H1 (cell line): ENCODE data around the gene EGFLAM. TPM values are rescaled to one million over a fixed set of nuclear protein-coding genes. Genes with fewer than 3 reads are reported as not detected.

ENCODE experiments used
- CBX8 ChIP-seq: fragments of 300-800, 300-1000 bp; sonication (generic); IDR thresholded peaks from 2 replicates; pipeline ENCODE4 v1.7.1; 2016; ENCODE audit warnings: low read depth, low read length, borderline replicate concordance
- SAP30 ChIP-seq: fragments of 300-600 bp; sonication (generic); IDR thresholded peaks from 2 replicates; pipeline ENCODE4 v1.7.1; 2012; ENCODE audit warnings: low read length, moderate library complexity, mild to moderate bottlenecking, inconsistent platforms; ENCODE audit not compliant: insufficient read depth, insufficient replicate concordance
- ZNF274 ChIP-seq: IDR thresholded peaks from 2 replicates; pipeline ENCODE4 v1.7.0; 2012; ENCODE audit warnings: low read length, borderline replicate concordance; ENCODE audit errors: extremely low read depth
- polyA plus RNA-seq, 7 experiments: library from polyadenylated mRNA; depleted of rRNA in 3 of 7; stranded (reverse) in 5 of 7; unstranded in 2 of 7; fragments of >200 nt in 5 of 7; fragments of 200-250 nt in 2 of 7; gene quantifications; 1 replicate in 5 of 7; 2 replicates in 1 of 7; 4 replicates in 1 of 7; pipeline versions ENCODE4 v1.2.1 to v1.2.3, GENCODE V29; 2011 to 2013; ENCODE audit warnings: missing spikeins in 2 of 7, mixed read lengths in 2 of 7
- total RNA-seq: library from RNA; stranded (reverse); fragmentation: NEBNext Ultra II Directional; extraction: Animal tissue kit (Norgen Biotek cat#: 25700); gene quantifications from 2 replicates; pipeline ENCODE4 v1.2.1, GENCODE V29; 2021

EGFLAM gene
- total and polyA plus RNA-seq, 2 of the 8 experiments (the other 6 are each of a cell fraction or from before 2014, with no cell fraction given), result 0.20 to 0.24 TPM

GRCh38 chr5:38317868-38318267 is 59.5 kb downstream of the EGFLAM start (continued):
- TF ChIP-seq SAP30, result no peak
- TF ChIP-seq ZNF274, result no peak
- TF ChIP-seq CBX8, result no peak
